Psoas muscle (tissue), 8 donors: ENCODE results near the gene KLHL40. TPM values are rescaled to one million over a fixed set of nuclear protein-coding genes. Genes with fewer than 3 reads are reported as not detected.

ENCODE experiments used
- ATAC-seq, 4 donors: fragments of 200-7000 bp; cut with Tn5 transposase; one replicate each; pipeline ENCODE4 v1.9.1; 2020; ENCODE audit warnings: moderate library complexity in 3 of 4, mild to moderate bottlenecking in 2 of 4
- DNase-seq, 2 donors: peaks; one replicate each; pipeline ENCODE4 v3.0.0-alpha.2; 2020
- H3K27ac ChIP-seq: fragments of 200-600 bp; one replicate; pipeline ENCODE4 v1.8.0; 2022
- H3K27me3 ChIP-seq, 3 donors: fragments of 200-600 bp in 1 of 3; one replicate each; pipeline versions ENCODE4 v1.6.1 to v1.8.0; 2013 to 2022; ENCODE audit warnings: low read length in 2 of 3, mild to moderate bottlenecking in 2 of 3, moderate library complexity in 1 of 3; ENCODE audit not compliant: insufficient read depth in 3 of 3
- H3K36me3 ChIP-seq, 2 donors: fragments of 200-600 bp in 1 of 2; one replicate each; pipeline versions ENCODE4 v1.6.1 to v1.8.0; 2013 to 2022; ENCODE audit warnings: low read depth in 1 of 2, mild to moderate bottlenecking in 1 of 2, moderate library complexity in 1 of 2; ENCODE audit not compliant: insufficient read depth in 1 of 2
- H3K4me1 ChIP-seq: fragments of 200-600 bp; one replicate; pipeline ENCODE4 v1.8.0; 2022
- H3K4me3 ChIP-seq: fragments of 200-600 bp; one replicate; pipeline ENCODE4 v1.8.0; 2022; ENCODE audit warnings: mild to moderate bottlenecking
- H3K9me3 ChIP-seq: fragments of 200-600 bp; one replicate; pipeline ENCODE4 v1.8.0; 2022
- CTCF ChIP-seq: fragments of 200-600 bp; IDR thresholded peaks from one replicate; pipeline ENCODE4 v1.8.0; 2022; ENCODE audit warnings: antibody characterized with exemption
- WGBS, 3 donors: extraction: QIAGEN DNeasy Blood & Tissue Kit; methylation state at CpG; one replicate each; pipeline versions ENCODE4 v1.1.6 to v1.1.7; 2013; 5-methylcytosine and 5-hydroxymethylcytosine counted together
- intact Hi-C, 2 donors: fragments of 100-400 bp; cut with DNase I; formaldehyde crosslinking; loops; one replicate each; pipeline versions ENCODE4 v1.11.0 to v1.14.2; 2022
- polyA plus RNA-seq, 3 donors: library from polyadenylated mRNA; stranded (reverse); fragments of 200-250 nt; gene quantifications; one replicate each; pipeline ENCODE4 v1.2.3, GENCODE V29; 2013
- total RNA-seq, 4 donors: library from RNA; stranded (reverse); fragmentation: NEBNext Ultra II Directional in 2 of 4; extraction: Animal tissue kit (Norgen Biotek cat#: 25700) in 2 of 4; gene quantifications; one replicate each; pipeline versions ENCODE4 v1.2.1 to v1.2.4, GENCODE V29; 2021 to 2023
- donor health status: healthy with polysubstance abuse.
- donor health status: DM: no; HTN: no; CAD: no; lungs with moderate emphysema.
- donor health status: Bipolar disorder and iron deficiency.
- donor health status: healthy.
- donor health status: DM: yes; HTN: yes; CAD: no.
- donor health status: DM: no; HTN: no; CAD: no.
- donor health status: DM: no; HTN: no; CAD: no.
- donor health status: DM: yes; HTN: yes; CAD: no.

The KLHL40 gene
- total and polyA plus RNA-seq, 7 donors = 241 to 923 (median 392) TPM

GRCh38 chr3:42734263-42734860, 49.0 kb downstream of the KLHL40 start:
- no peak for ATAC-seq
- WGBS, 3 donors = 77 to 84% (median 79%) methylated on average over 6 of the region's 6 CpGs
- intact Hi-C loops = no loop called here
- no peak for DNase-seq
- Histone ChIP-seq H3K4me1 (peaks cover 24% of the 10 kb centered on the region), H3K36me3 (no peaks in the 10 kb centered on the region), H3K9me3 (no peaks in the 10 kb centered on the region), H3K4me3 (no peak overlapping the region), H3K27ac (no peak overlapping the region), H3K27me3 (no peaks in the 10 kb centered on the region)
- TF ChIP-seq CTCF = no peak

- ATAC-seq (no peak), DNase-seq (no peak)
- no peaks in the 10 kb centered on the region for H3K9me3 ChIP-seq
- no peak overlapping the region for H3K27ac ChIP-seq
- H3K4me1 ChIP-seq = peaks cover 21% of the 10 kb centered on the region
- H3K36me3 ChIP-seq = no peaks in the 10 kb centered on the region
- no peaks in the 10 kb centered on the region for H3K27me3 ChIP-seq
- intact Hi-C loops = no loop called here
- H3K4me3 ChIP-seq = no peak overlapping the region
- no peak for TF ChIP-seq CTCF
- WGBS, 3 donors = 73 to 87% (median 82%) methylated on average over 8 of the region's 8 CpGs
Measured at GRCh38 chr3:42735019-42735418, 49.7 kb downstream of the KLHL40 start.

- H3K27ac ChIP-seq = no peak overlapping the region
Measured at GRCh38 chr3:42735615-42736014, 50.3 kb downstream of the KLHL40 start.

GRCh38 chr3:42736081-42736480, 50.7 kb downstream of the KLHL40 start:
- H3K27me3 ChIP-seq = no peaks in the 10 kb centered on the region
- no peak overlapping the region for H3K27ac ChIP-seq
- 9 to 48% (median 10%) methylated on average over 1 of the region's 1 CpG for WGBS, 3 donors
- no peak overlapping the region for H3K4me3 ChIP-seq
- DNase-seq (no peak), ATAC-seq (no peak)
- TF ChIP-seq CTCF = no peak
- intact Hi-C loops = no loop called here
- H3K36me3 ChIP-seq = no peaks in the 10 kb centered on the region
- peaks cover 25% of the 10 kb centered on the region for H3K4me1 ChIP-seq
- no peaks in the 10 kb centered on the region for H3K9me3 ChIP-seq

More at GRCh38 chr3:42735615-42736014, 50.3 kb downstream of the KLHL40 start:
- Histone ChIP-seq H3K27me3 (no peaks in the 10 kb centered on the region), H3K4me1 (peaks cover 21% of the 10 kb centered on the region), H3K4me3 (no peak overlapping the region), H3K9me3 (no peaks in the 10 kb centered on the region), H3K36me3 (no peaks in the 10 kb centered on the region)
- ATAC-seq = no peak
- DNase-seq = no peak
- intact Hi-C loops = no loop called here
- TF ChIP-seq CTCF = no peak
- 94 to 95% (median 95%) methylated on average over 10 to 12 of the region's 12 CpGs for WGBS, 3 donors

GRCh38 chr3:42736531-42736930, 51.2 kb downstream of the KLHL40 start:
- intact Hi-C loops = no loop called here
- no peaks in the 10 kb centered on the region for H3K36me3 ChIP-seq
- WGBS, 3 donors = 67 to 88% (median 67%) methylated on average over 6 of the region's 6 CpGs
- H3K27ac ChIP-seq = no peak overlapping the region
- no peaks in the 10 kb centered on the region for H3K27me3 ChIP-seq
- ATAC-seq (no peak), DNase-seq (no peak)
- no peak overlapping the region for H3K4me3 ChIP-seq
- H3K9me3 ChIP-seq = no peaks in the 10 kb centered on the region
- TF ChIP-seq CTCF = no peak
- H3K4me1 ChIP-seq = peaks cover 28% of the 10 kb centered on the region
